HG03025 (cell line): Measurements from ENCODE around the gene SPG11.
"Not testable (repeated sequence)": the region's sequence is repeated elsewhere in the genome, so short reads cannot be mapped to it uniquely, and the experiment has no call there.

Experiments used
- ATAC-seq: cut with Tn5 transposase; IDR thresholded peaks from one replicate; pipeline ENCODE4 v1.9.1; 2021; ENCODE audit warnings: mild to moderate bottlenecking, moderate library complexity; ENCODE audit not compliant: unreplicated experiment, low FRiP score

Gene SPG11

GRCh38 chr15:44663410-44664308 lies at the start of gene SPG11:
SPG11 (minus strand) TSS chr15:44663662; CDS start chr15:44663647, 15 bp downstream.
- ATAC-seq = peak; percentile 82

- ATAC-seq = no peak
Measured at GRCh38 chr15:44712346-44713005, 49.0 kb upstream of the SPG11 start.

- ATAC-seq = peak; percentile 19
Measured at GRCh38 chr15:44711743-44712345, 48.4 kb upstream of the SPG11 start.

GRCh38 chr15:44711096-44711742 lies 47.8 kb upstream of the SPG11 start, which contains the start of the genes B2M and PATL2:
B2M (plus strand) TSS chr15:44711517; CDS start chr15:44711547, 30 bp downstream.
PATL2 (minus strand) TSS chr15:44711323; CDS start chr15:44676490, 34,833 bp downstream.
- peak; percentile 69 for ATAC-seq

GRCh38 chr15:44710236-44711095 lies 47.0 kb upstream of the SPG11 start:
- no peak for ATAC-seq

GRCh38 chr15:44706946-44707636 lies 43.6 kb upstream of the SPG11 start:
- no peak for ATAC-seq

- ATAC-seq = no peak
Measured at GRCh38 chr15:44706401-44706800, 42.9 kb upstream of the SPG11 start.

GRCh38 chr15:44705986-44706385 lies 42.5 kb upstream of the SPG11 start:
- no peak for ATAC-seq

GRCh38 chr15:44700676-44701075 lies 37.2 kb upstream of the SPG11 start:
- not testable (repeated sequence) for ATAC-seq

- no peak for ATAC-seq
Measured at GRCh38 chr15:44698641-44699040, 35.2 kb upstream of the SPG11 start.

GRCh38 chr15:44697014-44697413 lies 33.6 kb upstream of the SPG11 start:
- ATAC-seq = no peak

GRCh38 chr15:44695294-44695693 lies 31.8 kb upstream of the SPG11 start:
- no peak for ATAC-seq

GRCh38 chr15:44694416-44694815 lies 31.0 kb upstream of the SPG11 start:
- ATAC-seq = no peak

GRCh38 chr15:44692659-44693058 lies 29.2 kb upstream of the SPG11 start:
- no peak for ATAC-seq

GRCh38 chr15:44690245-44690644 lies 26.8 kb upstream of the SPG11 start:
- ATAC-seq = not testable (repeated sequence)

GRCh38 chr15:44689318-44689717 lies 25.9 kb upstream of the SPG11 start:
- ATAC-seq = not testable (repeated sequence)

- not testable (repeated sequence) for ATAC-seq
Measured at GRCh38 chr15:44682809-44683682, 19.6 kb upstream of the SPG11 start.

GRCh38 chr15:44682211-44682610 lies 18.7 kb upstream of the SPG11 start:
- ATAC-seq = no peak
